HL-60/S4 treated with phorbol 12-myristate 13-acetate at 8.2 ng/mL for 4 days and 3 days (cell line): ENCODE measurements around the gene SCAPER.
"Not testable (repeated sequence)": the region's sequence is repeated elsewhere in the genome, so short reads cannot be mapped to it uniquely, and the experiment has no call there.

Experiments
- in situ Hi-C: fragments of 300-500 bp; cut with MboI; formaldehyde crosslinking; loops from 2 replicates; pipeline ENCODE4 v1.15.0; 2022; ENCODE audit warnings: low sequenced_read_pairs

The SCAPER gene

GRCh38 chr15:76863123-76863522 lies 42.0 kb downstream of the SCAPER start:
- in situ Hi-C loops = no loop called here

- in situ Hi-C loops = no loop called here
Observed at GRCh38 chr15:76861815-76862397, 43.2 kb downstream of the SCAPER start.

- in situ Hi-C loops = no loop called here
Observed at GRCh38 chr15:76860201-76860600, 44.9 kb downstream of the SCAPER start.

GRCh38 chr15:76850367-76850766 lies 54.8 kb downstream of the SCAPER start:
- in situ Hi-C loops = not testable (repeated sequence)

- in situ Hi-C loops = no loop called here
Observed at GRCh38 chr15:76846782-76847181, 58.4 kb downstream of the SCAPER start.

GRCh38 chr15:76844096-76844495 lies 61.0 kb downstream of the SCAPER start:
- in situ Hi-C loops = no loop called here

- in situ Hi-C loops = no loop called here
Observed at GRCh38 chr15:76843269-76843668, 61.9 kb downstream of the SCAPER start.

- in situ Hi-C loops = no loop called here
Observed at GRCh38 chr15:76840830-76841460, 64.2 kb downstream of the SCAPER start.

- in situ Hi-C loops = no loop called here
Observed at GRCh38 chr15:76839173-76839572, 66.0 kb downstream of the SCAPER start.

GRCh38 chr15:76837474-76837873 lies 67.7 kb downstream of the SCAPER start:
- in situ Hi-C loops = no loop called here

- in situ Hi-C loops = no loop called here
Observed at GRCh38 chr15:76829939-76830338, 75.2 kb downstream of the SCAPER start.

GRCh38 chr15:76823890-76824289 lies 81.2 kb downstream of the SCAPER start:
- in situ Hi-C loops = no loop called here

- in situ Hi-C loops = no loop called here
Observed at GRCh38 chr15:76823303-76823702, 81.8 kb downstream of the SCAPER start.

- in situ Hi-C loops = not testable (repeated sequence)
Observed at GRCh38 chr15:76818926-76819325, 86.2 kb downstream of the SCAPER start.

GRCh38 chr15:76815421-76815820 lies 89.7 kb downstream of the SCAPER start:
- in situ Hi-C loops = no loop called here

- in situ Hi-C loops = no loop called here
Observed at GRCh38 chr15:76812381-76812780, 92.8 kb downstream of the SCAPER start.

- in situ Hi-C loops = no loop called here
Observed at GRCh38 chr15:76809412-76810103, 95.6 kb downstream of the SCAPER start.

GRCh38 chr15:76803049-76803571 lies 102.0 kb downstream of the SCAPER start:
- in situ Hi-C loops = no loop called here

- in situ Hi-C loops = no loop called here
Observed at GRCh38 chr15:76802411-76802810, 102.7 kb downstream of the SCAPER start.

- in situ Hi-C loops = no loop called here
Observed at GRCh38 chr15:76799760-76800159, 105.4 kb downstream of the SCAPER start.

GRCh38 chr15:76795217-76795616 lies 109.9 kb downstream of the SCAPER start:
- in situ Hi-C loops = no loop called here

- in situ Hi-C loops = no loop called here
Observed at GRCh38 chr15:76793162-76793561, 112.0 kb downstream of the SCAPER start.
